Hepatocyte (in vitro differentiated cells): ENCODE data around the gene CATSPER1. TPM values are rescaled to one million over a fixed set of nuclear protein-coding genes. Genes with fewer than 3 reads are reported as not detected.
A peak's percentile ranks its signal among the peaks of the same experiment; 100 is the strongest.

Experiments used
- DNase-seq: peaks from one replicate; pipeline ENCODE4 v3.0.0-alpha.2; 2016; ENCODE audit warnings: low spot score
- H2AFZ ChIP-seq: fragments of 200-600 bp; sonication (generic); 2 replicates; pipeline ENCODE4 v1.6.0; 2016; ENCODE audit warnings: antibody characterized with exemption, mild to moderate bottlenecking
- H3K27ac ChIP-seq: fragments of 200-600 bp; sonication (generic); 2 replicates; pipeline ENCODE4 v1.5.1; 2016; ENCODE audit warnings: mild to moderate bottlenecking
- H3K27me3 ChIP-seq: fragments of 200-600 bp; sonication (generic); 2 replicates; pipeline ENCODE4 v1.6.1; 2016
- H3K36me3 ChIP-seq: fragments of 200-600 bp; sonication (generic); replicated peaks from 2 replicates; pipeline ENCODE4 v1.5.1; 2016; ENCODE audit warnings: low read depth; ENCODE audit not compliant: insufficient read depth
- H3K4me1 ChIP-seq: fragments of 200-600 bp; sonication (generic); 2 replicates; pipeline ENCODE4 v1.5.1; 2016; ENCODE audit warnings: mild to moderate bottlenecking, moderate library complexity; ENCODE audit not compliant: insufficient read depth
- H3K4me2 ChIP-seq: fragments of 200-600 bp; sonication (generic); 2 replicates; pipeline ENCODE4 v1.6.0; 2016
- H3K4me3 ChIP-seq: fragments of 200-600 bp; sonication (generic); 2 replicates; pipeline ENCODE4 v1.5.1; 2016; ENCODE audit warnings: mild to moderate bottlenecking
- H3K79me2 ChIP-seq: fragments of 200-600 bp; sonication (generic); 2 replicates; pipeline ENCODE4 v1.6.0; 2017; ENCODE audit warnings: mild to moderate bottlenecking
- H3K9me2 ChIP-seq: fragments of 200-600 bp; sonication (generic); replicated peaks from 2 replicates; pipeline ENCODE4 v1.6.0; 2017; ENCODE audit warnings: mild to moderate bottlenecking; ENCODE audit not compliant: insufficient read depth
- H3K9me3 ChIP-seq: fragments of 200-600 bp; sonication (generic); 2 replicates; pipeline ENCODE4 v1.5.1; 2016; ENCODE audit warnings: low read depth, mild to moderate bottlenecking
- H4K20me1 ChIP-seq: fragments of 200-600 bp; sonication (generic); 2 replicates; pipeline ENCODE4 v1.6.0; 2016; ENCODE audit warnings: mild to moderate bottlenecking; ENCODE audit not compliant: insufficient read depth, poor library complexity, severe bottlenecking
- EZH2 ChIP-seq: fragments of 200-600 bp; sonication (generic); IDR thresholded peaks from 2 replicates; pipeline ENCODE4 v1.6.1; 2016; ENCODE audit warnings: antibody characterized with exemption, mild to moderate bottlenecking, borderline replicate concordance
- EZH2phosphoT487 ChIP-seq: fragments of 200-600 bp; sonication (generic); IDR thresholded peaks from one replicate; pipeline ENCODE4 v1.6.1; 2018; ENCODE audit warnings: antibody characterized with exemption, mild to moderate bottlenecking, low read depth, moderate library complexity; ENCODE audit not compliant: unreplicated experiment, severe bottlenecking
- WGBS: methylation state at CpG from one replicate; pipeline ENCODE4 v1.1.6; 2016; ENCODE audit warnings: low lambda C conversion rate; ENCODE audit errors: missing lambda C conversion rate; 5-methylcytosine and 5-hydroxymethylcytosine counted together
- polyA plus RNA-seq: library from polyadenylated mRNA; unstranded; fragments of >200 nt; fragmentation: Nextera tagmentation; extraction: Ambion mirVana; gene quantifications from 2 replicates; pipeline ENCODE4 v1.2.1, GENCODE V29; 2016
- total RNA-seq: library from RNA; depleted of rRNA; stranded (reverse); fragments of >200 nt; gene quantifications from 2 replicates; pipeline ENCODE4 v1.2.3, GENCODE V29; 2014
- TF ChIP-seq, protein P1 (sequence below): fragments of 200-600 bp; sonication (generic); IDR thresholded peaks from 2 replicates; pipeline ENCODE4 v1.5.1; 2016; ENCODE audit warnings: antibody characterized with exemption, mild to moderate bottlenecking; ENCODE audit not compliant: poor library complexity

CATSPER1 gene
- total and polyA plus RNA-seq, 2 experiments from 2014 or later, result not detected

GRCh38 chr11:66051766-66052663, 25.7 kb upstream of the CATSPER1 start, which contains the start of gene SF3B2:
TSS of gene SF3B2 (plus strand) at chr11:66052364. CDS start at chr11:66052385, 21 bp downstream.
- H3K4me2 ChIP-seq, result peak within 1 kb of the TSS; percentile 93
- H4K20me1 ChIP-seq, result peaks cover 5% of the 10 kb centered on the region
- H2AFZ ChIP-seq, result peak within 1 kb of the TSS; percentile 57

DNA sequence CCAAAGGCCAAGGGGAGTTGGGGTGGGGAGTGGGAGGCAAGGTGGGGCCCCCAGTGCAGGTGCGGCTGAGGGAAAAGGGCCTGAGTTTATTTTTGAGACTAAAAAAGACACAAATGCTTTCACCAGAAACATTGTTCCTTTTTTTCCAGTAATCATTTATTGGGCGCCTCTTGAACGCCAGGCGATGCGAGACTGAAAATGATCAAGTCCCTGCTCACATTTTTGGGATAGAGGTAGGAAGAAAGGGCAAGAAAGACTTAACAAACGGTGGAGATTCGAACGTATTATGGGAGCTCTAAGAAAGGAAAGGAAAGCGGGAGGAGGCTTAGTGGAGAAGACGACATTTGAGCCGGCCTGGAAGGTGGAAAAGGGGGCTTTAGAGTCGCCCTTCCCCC, 25.1 kb upstream of the CATSPER1 start:
- peak overlapping the region; percentile 90 for H3K27ac ChIP-seq
- H3K9me2 ChIP-seq, result no peaks in the 10 kb centered on the region
- peak overlapping the region; percentile 39 for H3K4me3 ChIP-seq
- DNase-seq, result no peak
- 36% methylated on average over 12 of the region's 12 CpGs for WGBS
- H4K20me1 ChIP-seq, result peaks cover 5% of the 10 kb centered on the region
- H3K27me3 ChIP-seq, result no peaks in the 10 kb centered on the region
- no peaks in the 10 kb centered on the region for H3K36me3 ChIP-seq
- H3K4me2 ChIP-seq, result peak overlapping the region; percentile 80
- H3K4me1 ChIP-seq, result peaks cover 22% of the 10 kb centered on the region
- TF ChIP-seq EZH2phosphoT487, result no peak
- TF ChIP-seq, protein P1, sequence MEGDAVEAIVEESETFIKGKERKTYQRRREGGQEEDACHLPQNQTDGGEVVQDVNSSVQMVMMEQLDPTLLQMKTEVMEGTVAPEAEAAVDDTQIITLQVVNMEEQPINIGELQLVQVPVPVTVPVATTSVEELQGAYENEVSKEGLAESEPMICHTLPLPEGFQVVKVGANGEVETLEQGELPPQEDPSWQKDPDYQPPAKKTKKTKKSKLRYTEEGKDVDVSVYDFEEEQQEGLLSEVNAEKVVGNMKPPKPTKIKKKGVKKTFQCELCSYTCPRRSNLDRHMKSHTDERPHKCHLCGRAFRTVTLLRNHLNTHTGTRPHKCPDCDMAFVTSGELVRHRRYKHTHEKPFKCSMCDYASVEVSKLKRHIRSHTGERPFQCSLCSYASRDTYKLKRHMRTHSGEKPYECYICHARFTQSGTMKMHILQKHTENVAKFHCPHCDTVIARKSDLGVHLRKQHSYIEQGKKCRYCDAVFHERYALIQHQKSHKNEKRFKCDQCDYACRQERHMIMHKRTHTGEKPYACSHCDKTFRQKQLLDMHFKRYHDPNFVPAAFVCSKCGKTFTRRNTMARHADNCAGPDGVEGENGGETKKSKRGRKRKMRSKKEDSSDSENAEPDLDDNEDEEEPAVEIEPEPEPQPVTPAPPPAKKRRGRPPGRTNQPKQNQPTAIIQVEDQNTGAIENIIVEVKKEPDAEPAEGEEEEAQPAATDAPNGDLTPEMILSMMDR, result no peak
- no peak for TF ChIP-seq EZH2
- peak overlapping the region; percentile 57 for H2AFZ ChIP-seq
- no peaks in the 10 kb centered on the region for H3K9me3 ChIP-seq
- H3K79me2 ChIP-seq, result peaks cover 39% of the 10 kb centered on the region

More at GRCh38 chr11:66051766-66052663, 25.7 kb upstream of the CATSPER1 start, which contains the start of gene SF3B2:
- H3K79me2 ChIP-seq, result peaks cover 45% of the 10 kb centered on the region
- H3K9me3 ChIP-seq, result no peaks in the 10 kb centered on the region
- TF ChIP-seq, protein P1, result no peak
- TF ChIP-seq EZH2phosphoT487 (no peak), EZH2 (no peak)
- peak within 1 kb of the TSS; percentile 80 for H3K4me3 ChIP-seq
- no peaks in the 10 kb centered on the region for H3K9me2 ChIP-seq
- H3K27ac ChIP-seq, result peak within 1 kb of the TSS; percentile 90
- no peaks in the 10 kb centered on the region for H3K27me3 ChIP-seq
- 1% methylated on average over 59 of the region's 84 CpGs for WGBS
- peaks cover 22% of the 10 kb centered on the region for H3K4me1 ChIP-seq
- peaks cover under 1% of the 10 kb centered on the region for H3K36me3 ChIP-seq
- DNase-seq, result peak; percentile 99

DNA sequence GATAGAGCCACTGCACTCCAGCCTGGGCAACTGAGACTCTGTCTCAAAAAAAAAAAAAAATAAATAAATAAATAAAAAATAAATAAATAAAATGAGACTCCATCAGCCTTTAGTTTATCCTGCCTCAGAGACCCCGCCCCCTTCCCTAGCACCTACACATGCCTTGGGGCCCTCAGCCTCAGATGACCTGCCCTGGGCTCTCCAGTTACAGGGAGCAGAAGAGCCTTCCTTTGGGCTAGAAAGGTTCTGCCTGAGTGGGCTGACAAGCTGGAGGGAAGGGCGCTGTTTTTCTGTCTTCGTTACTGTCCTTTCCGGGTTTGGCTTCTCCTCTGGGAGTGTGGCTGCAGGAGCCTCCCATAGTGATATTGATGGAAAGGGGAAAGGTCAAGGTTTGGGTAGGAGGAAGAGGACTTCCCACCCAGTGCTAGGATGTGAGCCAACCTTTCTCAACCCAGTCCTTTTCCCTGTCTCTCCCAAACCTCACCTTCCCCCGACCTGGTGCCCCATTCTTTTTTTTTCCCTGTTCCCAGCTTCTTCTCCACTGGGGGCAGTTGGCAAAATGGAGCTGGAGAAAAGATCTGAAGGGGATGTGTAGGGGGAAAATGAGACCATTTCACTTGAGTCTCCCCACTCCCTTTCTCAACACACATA, 24.4 kb upstream of the CATSPER1 start:
- Histone ChIP-seq H3K9me3 (no peaks in the 10 kb centered on the region), H2AFZ (peak overlapping the region; percentile 57), H3K27me3 (no peaks in the 10 kb centered on the region), H3K4me1 (peaks cover 22% of the 10 kb centered on the region), H3K27ac (peak overlapping the region; percentile 90), H3K36me3 (no peaks in the 10 kb centered on the region), H3K4me2 (peak overlapping the region; percentile 80), H4K20me1 (peaks cover 5% of the 10 kb centered on the region), H3K9me2 (no peaks in the 10 kb centered on the region), H3K4me3 (no peak overlapping the region), H3K79me2 (peaks cover 34% of the 10 kb centered on the region)
- TF ChIP-seq, protein P1, result no peak
- TF ChIP-seq EZH2phosphoT487 (no peak), EZH2 (no peak)
- WGBS, result 81% methylated on average over 5 of the region's 5 CpGs
- DNase-seq, result no peak
